ENCODE results near the gene DDX10. TPM values are rescaled to one million over a fixed set of nuclear protein-coding genes. Genes with fewer than 3 reads are reported as not detected.

Gene DDX10
- total and polyA plus RNA-seq, 2 of the 8 experiments (the other 6 are each of a cell fraction or from before 2014, with no cell fraction given) = 49.2 to 52.2 TPM

GRCh38 chr11:108945341-108945740 is 280.5 kb downstream of the DDX10 start (continued):
- TF ChIP-seq POLR2AphosphoS5 (IDR thresholded peaks at IDR 0.05; ENCODE audit: low read depth, low read length) = no peak

Measured in H1 (cell line).